GM12878 (cell line): ENCODE results near the gene OMG. TPM values are rescaled to one million over a fixed set of nuclear protein-coding genes. Genes with fewer than 3 reads are reported as not detected.

Source experiments
- ATAC-seq: fragments of 200-7000 bp; cut with Tn5 transposase; 3 replicates; pipeline ENCODE4 v1.9.1; 2020; ENCODE audit warnings: mild to moderate bottlenecking, moderate library complexity
- BruUV-seq: library from RNA; stranded (reverse); fragments of 400-500 nt; replicated peaks from 2 replicates; lab custom pipeline; 2021; lab: Mats Ljungman, UMichigan
- CTCF ChIA-PET: fragments of 300-600 bp; sonication (Branson Sonifier 250); formaldehyde crosslinking; extraction: SDS; loops from one replicate; lab custom pipeline; 2021; ENCODE audit warnings: inconsistent platforms; lab: Yijun Ruan, JAX
- POLR2A ChIA-PET: fragments of 350-600 bp; formaldehyde crosslinking; extraction: SDS; loops from one replicate; lab custom pipeline; 2021; ENCODE audit warnings: inconsistent platforms; lab: Charles Lee
- RAD21 ChIA-PET: fragments of 300-600 bp; sonication (Branson Sonifier 250); formaldehyde crosslinking; loops from one replicate; lab custom pipeline; 2023; ENCODE audit warnings: antibody characterized with exemption; ENCODE audit not compliant: unreplicated experiment; lab: Charles Lee
- SMC1A ChIA-PET: fragments of 300-600 bp; sonication (Branson Sonifier 250); formaldehyde crosslinking; loops from one replicate; lab custom pipeline; 2023; ENCODE audit not compliant: unreplicated experiment, uncharacterized antibody; lab: Charles Lee
- DNase-seq: peaks from one replicate; pipeline ENCODE4 v3.0.0-alpha.2; 2011; ENCODE audit warnings: low read depth, low spot score
- FAIRE-seq: peaks from 3 replicates; lab custom pipeline; 2011; peaks lifted over from hg19 to GRCh38; lab: Jason Lieb, UNC
- H2AFZ ChIP-seq: 2 replicates; pipeline ENCODE4 v1.6.0; 2011; ENCODE audit warnings: low read depth, low read length, control low read depth; ENCODE audit not compliant: control insufficient read depth
- H3K27ac ChIP-seq: 2 replicates; pipeline ENCODE4 v1.5.1; 2011; ENCODE audit warnings: control low read depth; ENCODE audit not compliant: control insufficient read depth, insufficient read depth
- H3K27me3 ChIP-seq, 2 experiments: replicated peaks in 1 of 2; 2 replicates each; pipeline versions ENCODE4 v1.6.0 to v1.6.1; 2011; ENCODE audit warnings: low read length in 1 of 2; ENCODE audit not compliant: control insufficient read depth in 2 of 2, insufficient read depth in 2 of 2
- H3K36me3 ChIP-seq, 2 experiments: 2 replicates each; pipeline ENCODE4 v1.5.1; 2011; ENCODE audit warnings: low read length in 1 of 2; ENCODE audit not compliant: control insufficient read depth in 2 of 2, insufficient read depth in 2 of 2
- H3K4me1 ChIP-seq: 2 replicates; pipeline ENCODE4 v1.6.1; 2011; ENCODE audit warnings: mild to moderate bottlenecking, low read length, moderate library complexity, mixed read lengths; ENCODE audit not compliant: control insufficient read depth, insufficient read depth
- H3K4me2 ChIP-seq: 2 replicates; pipeline ENCODE4 v1.6.0; 2011; ENCODE audit warnings: control low read depth; ENCODE audit not compliant: control insufficient read depth, insufficient read depth
- H3K4me3 ChIP-seq: fragments of 200-600 bp; sonication (generic); 2 replicates; pipeline ENCODE4 v1.5.1; 2016
- H3K79me2 ChIP-seq: 2 replicates; pipeline ENCODE4 v1.6.0; 2011; ENCODE audit warnings: low read length; ENCODE audit not compliant: control insufficient read depth, insufficient read depth
- H3K9ac ChIP-seq: 2 replicates; pipeline ENCODE4 v1.8.0; 2011; ENCODE audit warnings: low read length, control low read depth, mixed read lengths; ENCODE audit not compliant: control insufficient read depth, insufficient read depth
- H3K9me3 ChIP-seq: replicated peaks from 3 replicates; pipeline ENCODE4 v1.5.1; 2011; ENCODE audit warnings: mild to moderate bottlenecking, low read length; ENCODE audit not compliant: control insufficient read depth, insufficient read depth
- H4K20me1 ChIP-seq: 2 replicates; pipeline ENCODE4 v1.6.0; 2011; ENCODE audit not compliant: control insufficient read depth, insufficient read depth
- CUX1 ChIP-seq: IDR thresholded peaks from 2 replicates; pipeline ENCODE4 v1.6.1; 2012; ENCODE audit warnings: improper control_type of control experiment, low read depth, low read length; ENCODE audit not compliant: insufficient replicate concordance
- NKRF ChIP-seq: fragments of 450-650 bp; conservative IDR thresholded peaks from 2 replicates; pipeline ENCODE4 v1.6.1; 2017; ENCODE audit warnings: mild to moderate bottlenecking, moderate library complexity
- PAX8 ChIP-seq: fragments of 450-650 bp; IDR thresholded peaks from 2 replicates; pipeline ENCODE4 v1.6.1; 2017; ENCODE audit warnings: mild to moderate bottlenecking, moderate library complexity
- RELB ChIP-seq: fragments of 450-650 bp; IDR thresholded peaks from 2 replicates; pipeline ENCODE4 v1.6.1; 2017; ENCODE audit warnings: low read depth, mild to moderate bottlenecking, moderate library complexity
- ZBTB40 ChIP-seq: fragments of 450-650 bp; IDR thresholded peaks from 2 replicates; pipeline ENCODE4 v1.6.1; 2016; ENCODE audit warnings: mild to moderate bottlenecking, moderate library complexity, borderline replicate concordance
- ZNF687 ChIP-seq: fragments of 450-650 bp; IDR thresholded peaks from 2 replicates; pipeline ENCODE4 v1.6.1; 2017; ENCODE audit warnings: mild to moderate bottlenecking, moderate library complexity
- in situ Hi-C: fragments of 300-500 bp; cut with MboI; formaldehyde crosslinking; loops from 9 replicates; pipeline ENCODE4 v1.14.3; 2018; ENCODE audit warnings: mixed read lengths
- intact Hi-C: fragments of 100-400 bp; cut with micrococcal nuclease; formaldehyde crosslinking; loops from one replicate; pipeline ENCODE4 v1.14.2; 2022; ENCODE audit not compliant: unreplicated experiment
- polyA plus RNA-seq, 11 experiments: library from polyadenylated mRNA; depleted of rRNA in 4 of 11; unstranded in 6 of 11; stranded (reverse) in 5 of 11; fragments of >200 nt; fragmentation: Nextera tagmentation in 4 of 11; fragmentation: Illumina TruSeq in 1 of 11; extraction: Ambion mirVana in 4 of 11; extraction: Trizol in 1 of 11; gene quantifications; 1 replicate in 1 of 11; 2 replicates in 10 of 11; pipeline versions ENCODE4 v1.2.1 to v1.2.3, GENCODE V29; 2011 to 2016; ENCODE audit warnings: inconsistent platforms in 2 of 11, missing spikeins in 2 of 11, low read depth in 1 of 11
- total RNA-seq, 4 experiments: library from RNA; depleted of rRNA in 3 of 4; stranded (reverse); fragments of >200 nt in 3 of 4; fragmentation: Illumina TruSeq in 1 of 4; extraction: Trizol in 1 of 4; gene quantifications; 2 replicates each; pipeline versions ENCODE4 v1.2.1 to v1.2.3, GENCODE V29; 2013 to 2021

OMG gene
- total and polyA plus RNA-seq, 10 of the 15 experiments (the other 5 are each of a cell fraction or from before 2014, with no cell fraction given) = 0.09 to 0.96 (median 0.26) TPM

- H3K4me3 ChIP-seq = no peak overlapping the region
- H3K36me3 ChIP-seq = peaks cover 3 to 11% of the 10 kb centered on the region in 2 experiments
- H3K9me3 ChIP-seq = peaks cover 2% of the 10 kb centered on the region; the same call in 2 of the 3 replicates
- no peak for FAIRE-seq
- ChIA-PET SMC1A (no interaction called here), RAD21 (no interaction called here), POLR2A (no interaction called here), CTCF (no interaction called here)
- no peak for ATAC-seq
- H3K9ac ChIP-seq = no peak overlapping the region
- in situ Hi-C loops (no loop called here), intact Hi-C loops (no loop called here)
- H2AFZ ChIP-seq = no peak overlapping the region
- no peaks in the 10 kb centered on the region for H3K4me1 ChIP-seq
- no peaks in the 10 kb centered on the region for H4K20me1 ChIP-seq
- H3K4me2 ChIP-seq = no peak overlapping the region
- no peak overlapping the region for H3K27ac ChIP-seq
- BruUV-seq = no TSS peak
- no peak for DNase-seq
- H3K27me3 ChIP-seq = no peaks in the 10 kb centered on the region
- H3K79me2 ChIP-seq = peaks cover 10% of the 10 kb centered on the region
- TF ChIP-seq ZNF687 = no peak
- TF ChIP-seq RELB = no peak
- no peak for TF ChIP-seq CUX1
- TF ChIP-seq NKRF = no peak
- TF ChIP-seq ZBTB40 = no peak
- no peak for TF ChIP-seq PAX8
Measured at GRCh38 chr17:31299624-31300023, 2.6 kb upstream of the OMG start.
